HG03460 (cell line): Measurements from ENCODE around the gene UBE2M.

Experiments
- ATAC-seq: cut with Tn5 transposase; IDR thresholded peaks from one replicate; pipeline ENCODE4 v1.9.1; 2021; ENCODE audit not compliant: unreplicated experiment

The UBE2M gene

DNA sequence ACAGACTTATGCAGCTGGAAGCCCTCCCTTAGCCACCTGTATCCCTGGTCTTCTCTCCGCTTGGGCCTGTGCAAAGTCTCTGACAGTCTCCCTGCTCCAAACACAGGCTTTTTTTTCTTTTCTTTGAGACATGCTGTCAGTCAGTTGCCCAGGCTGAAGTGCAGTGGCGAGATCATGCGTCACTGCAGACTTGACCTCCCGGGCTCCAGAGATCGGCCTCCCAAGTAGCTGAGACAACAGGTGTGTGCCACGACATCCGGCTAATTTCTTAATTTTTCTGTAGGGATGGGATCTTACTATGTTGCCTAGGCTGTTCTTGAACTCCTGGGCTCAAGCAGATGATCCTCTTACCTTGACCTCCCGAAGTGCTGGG lies 13.2 kb upstream of the UBE2M start:
- ATAC-seq = no peak

DNA sequence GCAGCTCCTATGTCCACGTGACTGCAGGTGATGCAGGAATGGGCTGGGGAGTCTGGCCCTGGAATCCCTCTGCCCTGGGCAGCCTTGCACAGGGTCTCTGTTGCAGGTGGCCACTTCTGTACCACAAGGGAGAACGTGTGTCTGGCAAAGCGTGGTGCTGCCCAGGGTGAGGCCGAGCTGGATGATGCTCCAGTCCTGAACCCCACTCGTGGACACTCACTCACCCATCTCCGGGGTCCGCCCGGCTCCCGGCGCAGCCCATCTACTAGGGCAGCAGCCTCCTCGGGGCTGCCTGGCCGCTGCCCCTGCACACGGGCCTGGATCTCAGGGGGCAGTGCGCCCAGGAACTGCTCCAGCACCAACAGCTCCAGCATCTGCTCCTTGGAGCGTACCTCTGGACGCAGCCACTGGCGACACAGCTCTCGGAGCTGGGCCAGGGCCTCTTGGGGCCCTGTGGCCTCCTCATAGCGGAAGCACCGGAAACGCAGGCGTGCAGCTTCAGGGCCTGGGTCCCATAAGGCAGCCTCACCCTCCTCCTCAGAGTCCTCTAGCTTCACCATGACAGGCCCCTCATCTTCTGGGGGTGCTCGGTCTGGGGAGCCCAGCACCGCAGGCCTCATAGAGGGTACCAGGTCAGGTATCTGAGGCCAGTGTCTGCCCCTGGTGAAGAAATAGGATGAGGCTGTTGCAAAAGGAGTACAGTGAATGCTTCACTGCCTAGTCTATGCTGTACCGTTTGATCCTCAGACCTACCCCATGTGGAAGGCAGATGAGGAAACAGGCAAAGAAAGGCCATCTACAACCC lies 12.6 kb upstream of the UBE2M start:
- ATAC-seq = no peak

DNA sequence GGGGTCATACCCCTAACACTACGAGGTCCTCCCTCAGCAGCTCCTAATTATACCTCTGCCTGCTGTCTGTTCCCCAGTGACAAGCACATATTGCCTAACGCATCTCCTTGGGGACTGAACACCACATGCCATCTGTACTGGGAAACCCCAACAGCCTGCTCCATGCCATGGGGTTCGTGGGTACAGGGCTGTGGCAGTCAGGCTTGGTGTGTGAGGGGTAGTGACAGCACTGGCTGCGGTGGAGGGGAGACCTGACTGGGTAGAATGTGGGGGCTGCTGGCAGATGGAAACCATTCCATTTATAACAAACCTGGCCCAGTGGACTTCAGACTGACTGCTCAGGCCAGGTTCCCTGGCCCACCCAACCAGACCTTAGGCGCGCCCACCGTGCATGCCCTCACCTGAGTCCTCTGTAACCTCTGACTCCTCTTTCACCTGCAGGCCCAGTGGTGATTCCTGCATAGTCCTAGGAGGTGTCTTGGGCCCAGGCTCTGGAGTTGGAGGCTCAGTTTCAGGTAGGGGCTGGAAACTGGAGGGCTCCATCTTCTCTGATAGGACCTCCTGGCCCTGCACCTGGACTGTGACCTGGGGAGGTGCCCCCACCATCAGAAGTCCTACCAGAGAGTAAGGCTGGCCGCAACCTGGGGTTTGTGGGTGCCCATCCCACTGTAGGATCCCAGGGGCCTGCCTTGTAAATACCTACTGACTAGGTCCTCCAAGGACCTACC lies 11.7 kb upstream of the UBE2M start:
- ATAC-seq = no peak

DNA sequence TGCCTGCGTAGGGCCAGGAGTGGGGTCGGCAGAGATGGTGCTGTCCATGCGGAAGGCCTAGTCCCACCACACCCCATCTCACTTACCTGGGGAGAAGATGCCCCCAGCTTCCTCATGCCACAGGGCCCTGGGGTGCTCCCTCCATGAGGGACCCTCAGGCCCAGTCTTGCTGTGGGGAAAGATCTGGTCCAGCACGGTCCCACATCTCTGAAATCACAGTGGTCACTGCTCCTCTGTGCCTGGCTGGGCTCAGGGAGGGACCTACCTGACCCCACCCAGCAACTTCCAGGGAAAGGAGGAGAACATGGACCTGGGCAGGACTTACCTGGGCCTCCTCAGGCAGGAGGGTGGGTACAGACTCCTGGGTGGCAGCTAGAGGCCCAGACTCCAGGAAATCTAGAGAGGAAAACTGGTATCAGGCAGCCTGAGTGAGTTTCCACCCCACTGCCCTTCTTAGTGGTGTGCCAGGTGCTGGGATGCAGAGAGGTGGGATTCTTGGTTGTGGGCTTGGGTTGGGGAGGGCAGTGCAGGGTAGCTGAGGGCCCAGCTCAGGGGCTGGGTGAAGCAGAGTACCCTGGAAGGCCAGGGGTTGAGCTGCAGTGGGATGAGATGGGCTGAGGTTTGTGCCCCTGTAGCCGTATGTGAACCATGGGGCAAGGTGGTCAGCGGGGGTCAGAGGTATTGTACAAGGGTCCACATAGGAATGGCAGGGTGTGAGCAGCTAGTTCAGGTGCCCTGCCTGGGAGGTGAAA lies 11.0 kb upstream of the UBE2M start:
- ATAC-seq = no peak

DNA sequence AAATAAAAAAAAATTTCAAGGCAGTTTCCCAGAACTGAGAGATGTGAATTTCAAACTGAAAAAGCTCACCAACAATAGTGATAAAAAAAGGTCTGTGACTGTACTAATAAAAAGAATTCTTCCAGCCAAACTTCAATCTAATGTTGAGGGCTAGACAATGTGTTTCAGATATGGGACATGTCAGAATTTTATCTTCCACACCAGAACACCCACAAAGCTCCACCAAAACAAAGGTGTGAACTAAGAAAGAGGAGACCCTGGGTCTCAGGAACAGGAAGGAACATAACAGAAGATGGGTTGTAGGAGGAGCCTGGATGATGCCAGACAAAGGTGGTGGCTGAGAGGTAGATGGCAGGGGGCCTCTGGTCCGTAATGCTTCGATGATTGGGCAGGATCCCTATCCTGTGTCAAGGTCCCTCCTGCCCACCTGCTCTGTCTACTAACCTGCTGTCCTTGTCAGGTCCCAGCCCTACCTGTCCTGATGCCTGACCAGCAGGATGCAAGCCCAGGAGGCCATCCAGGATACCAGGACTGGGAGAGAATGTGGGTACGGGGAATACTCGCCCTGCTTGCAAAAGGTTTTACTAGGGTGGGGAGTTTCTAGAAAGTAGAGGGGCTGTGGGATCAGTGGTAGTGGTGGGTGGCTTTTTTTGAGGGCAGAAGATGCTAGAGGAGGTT lies 10.2 kb upstream of the UBE2M start:
- ATAC-seq = no peak

DNA sequence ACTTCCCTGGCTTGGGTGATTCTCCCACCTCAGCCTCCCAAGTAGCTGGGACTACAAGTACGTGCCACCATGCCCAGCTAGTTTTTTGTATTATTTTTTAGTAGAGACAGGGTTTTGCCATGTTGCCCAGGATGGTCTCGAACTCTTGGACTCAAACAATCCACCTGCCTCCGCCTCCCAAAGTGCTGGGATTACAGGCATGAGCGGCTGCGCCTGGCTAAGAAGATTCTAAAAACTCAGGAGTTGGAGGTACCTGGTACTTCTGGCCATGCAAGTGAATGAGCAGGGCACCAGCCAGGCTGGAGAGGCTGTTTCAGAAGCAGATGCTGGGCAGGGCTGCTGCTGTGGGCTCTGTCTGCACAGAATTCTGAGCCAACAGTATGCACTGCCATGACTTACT lies 8.6 kb upstream of the UBE2M start:
- no peak for ATAC-seq

DNA sequence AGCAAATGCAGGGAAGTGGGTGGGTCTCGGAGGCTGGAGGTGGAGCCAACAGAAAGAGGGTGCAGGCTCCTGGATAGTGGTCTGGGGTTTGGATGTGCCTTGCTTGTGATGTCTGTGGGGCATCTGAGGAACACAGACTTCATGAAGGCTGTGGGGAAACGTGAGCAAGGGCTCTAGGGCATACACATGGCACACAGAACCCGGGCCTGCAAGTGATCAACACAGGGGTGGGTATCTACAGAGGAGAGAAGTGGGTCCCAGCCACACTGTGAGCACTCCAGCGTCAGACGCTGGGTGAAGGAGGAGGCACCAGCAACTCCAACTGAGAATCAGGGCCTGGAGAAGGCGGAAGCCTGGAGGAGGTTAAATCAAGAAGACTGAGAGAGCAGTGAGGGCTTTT lies 5.4 kb upstream of the UBE2M start:
- no peak for ATAC-seq

DNA sequence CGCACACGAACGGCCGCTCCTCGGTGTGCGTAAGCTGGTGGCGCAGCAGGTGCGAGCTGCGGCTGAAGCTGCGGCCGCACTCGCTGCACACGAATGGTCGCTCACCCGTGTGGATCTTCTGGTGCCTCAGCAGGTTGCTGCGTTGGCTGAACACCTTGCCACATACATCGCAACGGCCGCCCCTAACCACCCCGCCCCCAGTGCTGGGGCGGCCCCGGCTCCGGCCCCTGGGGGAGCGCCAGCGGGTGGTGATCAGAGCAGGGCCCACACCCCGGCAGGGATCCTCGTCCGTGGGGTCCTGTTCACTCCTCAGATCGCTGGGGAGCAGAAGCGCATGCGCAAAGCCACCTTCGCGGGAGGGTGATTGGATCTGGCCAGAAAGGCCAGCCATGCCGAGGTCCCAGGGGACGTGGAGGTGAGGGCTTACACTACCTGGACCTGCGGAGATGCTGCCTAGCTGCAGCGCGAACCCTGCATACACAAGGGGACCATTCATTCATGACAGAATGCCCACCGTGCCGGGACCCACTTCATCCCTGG lies 4.7 kb upstream of the UBE2M start:
- ATAC-seq = no peak

DNA sequence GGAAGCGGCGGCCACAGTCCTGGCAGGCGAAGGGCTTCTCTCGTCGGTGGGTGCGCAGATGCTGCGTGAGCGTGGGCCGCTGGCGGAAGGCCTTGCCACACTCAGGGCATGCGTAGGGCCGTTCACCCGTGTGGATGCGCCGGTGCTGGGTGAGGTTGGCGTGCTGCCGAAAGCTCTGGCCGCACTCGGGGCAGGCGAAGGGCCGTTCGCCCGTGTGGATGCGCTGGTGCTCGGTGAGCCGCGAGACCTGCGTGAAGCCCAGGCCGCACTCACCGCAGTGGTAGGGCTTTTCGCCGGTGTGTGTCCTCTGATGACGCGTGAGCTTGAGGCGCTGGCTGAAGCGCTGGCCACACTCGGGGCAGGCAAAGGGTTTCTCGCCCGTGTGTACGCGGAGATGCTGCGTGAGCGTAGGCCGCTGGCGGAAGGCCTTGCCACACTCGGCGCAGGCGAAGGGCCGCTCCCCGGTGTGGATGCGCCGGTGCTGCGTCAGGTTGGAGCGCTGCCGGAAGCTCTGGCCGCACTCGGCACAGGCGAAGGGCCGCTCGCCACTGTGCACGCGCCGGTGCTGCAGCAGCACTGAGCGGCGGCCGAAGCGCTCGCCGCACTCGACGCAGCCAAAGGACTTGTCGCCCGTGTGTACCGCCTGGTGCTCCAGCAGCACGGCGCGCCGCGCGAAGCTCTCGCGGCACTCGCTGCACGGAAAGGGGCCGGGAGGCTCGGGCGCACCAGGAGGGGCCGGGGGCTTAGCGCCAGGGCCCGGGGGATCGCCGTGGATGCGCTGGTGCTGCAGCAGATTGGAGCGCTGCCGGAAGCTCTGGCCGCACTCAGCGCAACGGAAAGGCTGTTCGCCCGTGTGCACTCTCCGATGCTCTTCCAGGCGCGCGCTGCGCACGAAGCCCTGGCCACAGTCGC lies 4.0 kb upstream of the UBE2M start:
- no peak for ATAC-seq

DNA sequence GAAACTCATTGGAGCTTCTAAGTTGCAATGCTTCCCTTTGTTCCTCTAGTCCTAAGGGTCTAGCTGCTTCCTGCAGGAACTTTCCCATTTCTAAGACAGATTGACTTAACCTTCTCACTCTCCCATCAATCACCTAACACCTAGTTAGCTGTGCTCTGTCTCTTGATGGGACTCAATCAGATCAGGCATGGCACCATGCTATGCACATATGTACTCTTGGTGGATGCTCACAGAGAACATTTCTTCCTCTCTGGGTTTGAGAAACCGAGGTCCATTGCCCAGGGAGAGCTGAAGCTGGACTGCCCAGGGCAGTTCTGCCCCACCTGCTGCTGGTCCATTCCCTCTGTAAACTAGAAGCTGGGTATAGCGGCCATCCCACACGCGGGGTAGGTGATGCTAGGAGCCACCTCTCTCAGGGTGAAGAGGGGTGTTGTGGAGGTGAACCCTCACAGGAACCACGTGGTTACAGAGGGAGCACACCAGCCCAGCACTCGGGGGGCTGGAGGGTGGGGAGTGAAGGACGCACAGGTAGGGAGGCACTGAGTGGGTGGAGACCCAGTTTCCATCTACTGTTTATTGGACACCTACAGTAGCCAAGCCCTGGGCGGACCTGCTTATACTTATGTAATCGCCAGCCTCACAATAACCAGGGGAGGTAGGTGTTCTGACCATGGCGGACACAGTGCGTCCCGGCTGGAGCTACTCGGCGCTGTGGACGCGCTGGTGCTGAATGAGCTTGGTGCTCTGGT lies 3.1 kb upstream of the UBE2M start:
- ATAC-seq = no peak

DNA sequence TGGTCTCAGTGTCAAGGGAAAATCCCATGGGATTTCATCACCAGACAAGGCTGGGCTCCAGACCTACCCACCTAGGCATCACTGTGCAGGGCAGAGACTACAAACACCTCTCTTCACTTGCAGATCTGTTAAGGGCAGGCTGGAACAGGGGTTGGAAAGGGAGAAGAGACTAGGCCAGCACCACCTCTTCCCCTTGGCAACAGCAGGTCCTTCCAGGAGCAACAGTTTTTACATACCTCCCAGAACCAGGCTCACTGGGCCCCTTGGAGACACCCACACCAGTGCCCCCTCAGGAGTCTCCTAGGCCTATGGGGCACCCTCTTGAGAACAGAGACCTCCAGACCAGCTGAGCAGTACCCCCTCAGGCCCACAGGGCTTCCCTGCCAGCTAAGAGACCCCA lies 2.5 kb upstream of the UBE2M start:
- no peak for ATAC-seq

DNA sequence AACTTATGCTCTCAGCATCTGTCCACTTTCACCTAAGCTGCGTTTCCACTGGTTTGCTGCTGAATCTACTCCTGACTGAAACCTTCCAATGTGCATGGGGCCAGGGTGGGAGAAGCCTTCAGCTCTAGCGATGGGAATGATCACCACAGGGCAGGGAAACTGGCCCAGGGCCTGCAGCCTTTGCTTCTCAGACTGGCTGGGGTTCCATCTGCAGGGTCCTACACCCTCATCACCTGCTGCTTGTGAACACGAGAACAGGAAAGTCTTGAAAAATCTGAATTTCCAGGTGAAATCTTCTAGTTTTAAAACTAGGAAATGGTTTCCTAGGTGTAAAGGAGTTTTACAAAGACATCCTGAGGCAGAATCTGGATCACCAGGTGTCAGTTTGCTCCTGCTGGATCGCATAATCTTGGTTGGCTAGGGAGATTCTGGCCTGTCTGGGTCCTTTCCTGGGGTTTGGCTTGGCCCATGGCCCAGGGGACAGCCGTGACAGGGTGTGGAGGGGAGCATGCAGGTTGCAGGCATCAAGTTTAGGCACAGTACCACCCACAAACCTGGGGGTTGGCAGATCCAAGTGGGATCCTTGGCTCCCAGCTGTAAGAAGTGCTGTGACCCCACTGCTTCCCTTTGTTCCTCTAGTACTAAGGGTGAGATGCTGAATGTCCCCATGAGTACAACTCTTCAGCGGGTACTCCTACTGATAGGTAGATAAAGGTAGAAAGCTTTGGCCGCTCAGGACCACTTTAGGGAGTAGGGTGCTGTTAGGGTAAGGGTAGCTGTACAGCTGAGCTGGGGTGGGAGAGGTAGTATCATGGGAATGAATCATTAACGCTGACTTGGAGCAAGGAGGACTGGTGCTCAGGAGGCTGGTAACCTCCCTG lies 1.8 kb upstream of the UBE2M start:
- no peak for ATAC-seq

DNA sequence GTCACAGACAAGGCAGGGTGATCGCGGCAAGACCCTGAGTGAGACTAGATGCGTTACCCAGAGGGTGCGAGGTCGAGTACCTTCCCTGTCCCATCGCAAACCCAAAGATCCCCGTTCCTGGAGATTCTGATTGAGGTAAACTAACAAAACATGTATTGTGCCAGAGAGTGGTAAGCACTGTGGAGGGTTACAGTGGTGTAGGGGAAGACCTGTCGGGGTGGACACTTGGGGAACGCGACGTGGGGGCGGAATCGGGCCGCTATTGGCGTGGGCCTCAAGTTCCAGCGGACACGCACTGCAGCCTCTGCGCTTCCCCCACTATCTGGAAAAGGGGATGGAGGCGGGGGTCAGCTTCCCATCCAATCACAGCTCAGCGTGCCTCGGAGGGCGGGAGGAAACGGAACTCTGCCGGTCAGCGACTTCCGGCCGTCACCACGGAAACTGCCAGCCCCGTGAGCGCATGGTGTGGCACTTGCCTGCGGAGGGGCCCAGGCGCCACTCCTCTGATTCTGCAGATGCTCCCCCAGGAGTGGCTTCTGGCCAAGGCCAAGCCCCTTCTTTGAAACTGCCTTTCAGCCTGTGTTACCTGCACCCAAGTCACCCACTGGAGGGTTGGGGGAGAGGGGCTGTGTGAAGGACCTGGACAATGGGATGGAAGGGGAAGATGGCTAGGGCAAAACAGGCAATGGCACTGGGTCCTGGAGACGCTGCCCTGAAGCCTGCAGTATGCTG lies 1.0 kb upstream of the UBE2M start:
- ATAC-seq = peak; percentile 25

DNA sequence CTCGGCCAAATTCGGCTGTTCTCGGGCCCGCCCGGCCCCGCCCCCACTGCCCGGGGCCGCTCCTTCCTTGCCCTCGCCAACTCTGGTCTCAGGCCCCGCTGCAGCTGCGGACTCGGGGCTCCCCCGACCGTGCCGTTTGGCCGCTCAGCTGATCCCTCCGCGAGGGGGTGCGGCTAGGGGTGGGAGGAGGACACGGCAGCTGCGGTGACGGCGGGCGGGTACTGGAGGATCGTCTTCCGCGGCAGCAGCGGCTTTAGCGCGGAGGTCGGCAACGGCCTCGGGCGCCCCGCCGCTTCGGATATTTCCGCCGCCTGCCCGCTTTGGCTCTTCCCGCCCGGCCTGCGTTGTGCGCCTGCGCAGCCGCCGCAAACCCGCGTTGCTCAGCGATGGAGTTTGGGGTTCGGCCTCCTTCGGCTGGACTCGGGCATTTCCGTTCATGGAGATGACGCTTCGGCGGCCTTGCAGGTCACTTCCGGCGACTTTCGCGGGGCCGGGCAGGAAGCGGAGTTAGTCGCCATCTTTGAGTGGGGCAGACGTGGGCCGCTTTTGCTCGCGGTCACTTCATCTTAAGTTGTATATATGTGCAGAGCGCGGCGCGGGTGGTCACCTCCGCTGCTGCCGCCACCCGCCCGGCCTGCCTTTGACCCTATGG lies 338 bp upstream of the UBE2M start:
- peak; percentile 46 for ATAC-seq

DNA sequence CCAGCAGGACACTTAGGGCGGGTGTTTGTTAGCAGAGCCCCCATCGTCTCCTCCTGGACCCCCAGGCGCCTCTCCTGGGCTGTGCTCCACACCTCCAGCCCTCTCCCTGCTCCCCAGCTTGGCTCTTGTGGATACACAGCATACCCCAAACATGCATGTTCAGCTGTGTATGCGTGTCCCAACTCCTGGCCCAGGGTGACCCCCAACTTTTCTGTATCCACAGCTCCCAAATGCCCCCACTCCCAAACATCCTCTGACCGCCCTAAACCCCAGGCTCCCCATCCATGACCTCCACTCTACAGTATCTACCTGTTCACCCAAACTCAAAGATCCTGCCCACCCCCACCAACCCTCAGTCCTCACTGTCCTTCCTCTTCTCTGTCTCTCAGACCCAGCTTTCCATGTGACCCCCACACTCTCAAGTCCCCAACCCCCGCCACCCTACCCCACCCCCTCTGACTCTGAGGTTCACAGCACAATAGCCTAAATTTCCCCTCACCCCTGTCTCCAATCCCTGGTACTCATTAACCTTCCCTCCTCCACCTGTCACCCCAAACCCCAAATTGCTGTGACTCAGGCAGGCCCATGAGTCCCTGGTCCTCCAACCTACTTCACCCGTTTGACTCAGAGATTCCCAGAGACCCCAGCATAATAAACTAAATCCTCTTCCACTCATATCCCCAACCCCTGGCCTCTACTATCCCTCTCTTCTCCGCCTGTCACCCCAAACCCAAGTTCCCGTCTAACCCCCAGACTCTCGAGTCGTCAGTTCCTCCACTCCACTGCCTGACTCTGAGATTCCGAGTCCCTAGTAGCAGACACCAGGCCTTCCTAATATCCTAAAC lies 968 bp downstream of the UBE2M start:
- no peak for ATAC-seq

DNA sequence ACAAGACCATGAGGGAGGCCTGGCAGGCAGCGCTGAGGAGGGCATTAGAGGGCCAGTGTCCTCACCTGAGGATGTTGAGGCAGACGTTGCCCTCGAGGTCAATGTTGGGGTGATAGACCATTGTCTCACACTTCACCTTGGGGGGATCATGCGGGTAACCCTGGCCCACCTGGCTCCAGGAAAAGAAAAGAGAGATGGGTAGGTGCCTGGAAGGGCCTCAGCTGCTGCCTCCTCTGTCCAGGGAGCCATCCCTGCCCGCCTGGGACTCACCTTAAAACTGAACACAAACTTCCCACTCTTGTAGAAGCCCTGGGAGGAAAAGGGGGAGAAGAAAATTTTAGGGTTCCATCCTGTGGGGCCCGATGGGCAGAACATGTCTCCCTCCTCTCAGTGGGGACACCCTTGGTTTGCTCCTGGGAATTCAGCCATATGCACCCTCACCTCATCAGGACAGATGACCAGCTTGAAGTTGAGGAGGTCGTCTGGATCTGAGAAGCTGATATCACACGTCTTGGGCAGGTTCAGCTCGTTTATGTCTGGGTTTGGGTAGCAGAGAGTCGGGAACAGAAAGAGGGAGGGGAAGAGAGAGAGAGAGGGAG lies 1.7 kb downstream of the UBE2M start:
- no peak for ATAC-seq
